ENCODE data around the gene MED28. TPM values are rescaled to one million over a fixed set of nuclear protein-coding genes. Genes with fewer than 3 reads are reported as not detected.

MED28 gene
- total RNA-seq, 4 donors from 2014 or later, result 22.0 to 64.9 (median 28.7) TPM

DNA sequence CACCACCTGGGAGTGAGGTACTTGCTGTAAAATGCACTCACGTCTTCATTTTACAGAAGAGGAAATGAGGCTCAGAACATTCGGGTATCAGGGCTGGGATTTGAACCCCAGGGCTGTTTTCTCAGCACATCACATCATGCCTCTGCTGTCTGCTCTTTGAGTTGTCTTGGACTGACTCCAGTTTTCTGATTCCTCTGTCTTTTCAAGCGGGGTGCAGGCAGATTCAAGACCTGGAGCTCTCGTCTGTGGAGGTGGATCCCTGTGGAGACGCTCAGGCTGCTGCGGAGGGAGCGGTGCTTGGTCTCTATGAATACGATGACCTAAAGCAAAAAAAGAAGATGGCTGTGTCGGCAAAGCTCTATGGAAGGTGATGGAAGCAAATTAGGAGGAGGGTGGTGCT, 31.2 kb upstream of the MED28 start:
- DNase-seq, result no peak
- H3K27me3 ChIP-seq, result no peaks in the 10 kb centered on the region
- H3K36me3 ChIP-seq, result no peaks in the 10 kb centered on the region
- no peaks in the 10 kb centered on the region for H3K4me1 ChIP-seq
- TF ChIP-seq, protein P1, sequence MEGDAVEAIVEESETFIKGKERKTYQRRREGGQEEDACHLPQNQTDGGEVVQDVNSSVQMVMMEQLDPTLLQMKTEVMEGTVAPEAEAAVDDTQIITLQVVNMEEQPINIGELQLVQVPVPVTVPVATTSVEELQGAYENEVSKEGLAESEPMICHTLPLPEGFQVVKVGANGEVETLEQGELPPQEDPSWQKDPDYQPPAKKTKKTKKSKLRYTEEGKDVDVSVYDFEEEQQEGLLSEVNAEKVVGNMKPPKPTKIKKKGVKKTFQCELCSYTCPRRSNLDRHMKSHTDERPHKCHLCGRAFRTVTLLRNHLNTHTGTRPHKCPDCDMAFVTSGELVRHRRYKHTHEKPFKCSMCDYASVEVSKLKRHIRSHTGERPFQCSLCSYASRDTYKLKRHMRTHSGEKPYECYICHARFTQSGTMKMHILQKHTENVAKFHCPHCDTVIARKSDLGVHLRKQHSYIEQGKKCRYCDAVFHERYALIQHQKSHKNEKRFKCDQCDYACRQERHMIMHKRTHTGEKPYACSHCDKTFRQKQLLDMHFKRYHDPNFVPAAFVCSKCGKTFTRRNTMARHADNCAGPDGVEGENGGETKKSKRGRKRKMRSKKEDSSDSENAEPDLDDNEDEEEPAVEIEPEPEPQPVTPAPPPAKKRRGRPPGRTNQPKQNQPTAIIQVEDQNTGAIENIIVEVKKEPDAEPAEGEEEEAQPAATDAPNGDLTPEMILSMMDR (IDR thresholded peaks at IDR 0.05), result no peak
- no peak for TF ChIP-seq POLR2A (IDR thresholded peaks at IDR 0.05)
- H3K4me3 ChIP-seq, result no peak overlapping the region
- intact Hi-C loops (cut with DNase I; ENCODE audit: low total_unique reads), result no loop called here
- H3K9me3 ChIP-seq, result no peaks in the 10 kb centered on the region
- H3K27ac ChIP-seq, result no peak overlapping the region

DNA sequence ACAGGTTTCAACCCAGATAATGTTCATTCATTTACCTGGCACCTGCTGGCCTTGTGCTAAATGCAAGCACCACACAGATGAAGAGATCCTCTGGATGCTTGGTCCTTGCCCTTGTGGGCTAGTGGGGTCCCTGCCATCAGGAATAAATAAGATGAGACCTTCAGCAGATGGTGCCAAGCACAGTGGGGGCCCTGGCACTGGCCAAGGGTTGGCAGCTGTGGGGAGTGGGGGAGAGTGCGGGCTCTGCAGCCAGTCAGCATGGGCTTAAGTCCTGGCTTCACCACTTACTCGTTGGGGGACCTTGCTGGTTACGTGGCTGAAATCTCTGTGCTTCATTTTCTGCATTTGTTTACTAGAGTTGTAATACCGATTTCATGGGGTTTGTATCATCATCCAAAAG, 30.5 kb upstream of the MED28 start:
- intact Hi-C loops (cut with DNase I; ENCODE audit: low total_unique reads), result no loop called here

DNA sequence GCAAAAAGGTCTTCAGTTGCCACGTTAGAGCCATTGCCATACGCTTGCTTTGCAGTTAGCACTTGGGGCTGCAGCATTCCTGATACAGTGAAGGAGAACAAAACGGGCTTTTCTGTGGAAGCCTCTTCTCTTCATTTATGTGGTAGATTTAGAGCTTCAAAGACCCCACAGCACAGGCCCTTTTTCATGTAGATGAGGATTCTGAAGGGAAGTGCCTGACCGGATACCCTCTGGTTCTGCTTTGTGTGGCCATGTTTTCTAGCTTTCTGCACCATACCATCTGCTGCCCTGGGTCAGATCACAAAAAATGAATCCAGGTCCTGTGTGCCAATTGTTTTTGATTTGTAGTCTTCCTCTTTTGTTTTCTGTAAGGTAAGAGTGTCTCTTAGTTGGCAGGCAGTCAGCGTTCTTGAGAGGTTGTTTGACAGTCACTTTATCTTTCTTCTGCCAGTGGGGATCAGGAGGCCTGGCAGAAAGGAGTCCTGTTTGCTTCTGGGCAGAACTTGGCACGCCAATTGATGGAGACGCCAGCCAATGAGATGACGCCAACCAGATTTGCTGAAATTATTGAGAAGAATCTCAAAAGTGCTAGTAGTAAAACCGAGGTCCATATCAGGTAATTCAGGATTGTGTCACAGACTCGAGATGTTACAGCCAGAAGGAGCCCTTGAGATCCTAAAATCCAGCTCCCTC, 29.8 kb upstream of the MED28 start:
- intact Hi-C loops (cut with DNase I; ENCODE audit: low total_unique reads), result no loop called here
- no peaks in the 10 kb centered on the region for H3K27me3 ChIP-seq
- H3K4me3 ChIP-seq, result no peak overlapping the region
- no peaks in the 10 kb centered on the region for H3K9me3 ChIP-seq
- H3K27ac ChIP-seq, result no peak overlapping the region
- H3K4me1 ChIP-seq, result no peaks in the 10 kb centered on the region
- no peaks in the 10 kb centered on the region for H3K36me3 ChIP-seq
- no peak for DNase-seq
- TF ChIP-seq POLR2A (IDR thresholded peaks at IDR 0.05), result no peak
- TF ChIP-seq, protein P1 (IDR thresholded peaks at IDR 0.05), result no peak

More for the DNA sequence above, 30.5 kb upstream of the MED28 start:
- no peaks in the 10 kb centered on the region for H3K4me1 ChIP-seq
- H3K27me3 ChIP-seq, result no peaks in the 10 kb centered on the region
- no peak for TF ChIP-seq POLR2A (IDR thresholded peaks at IDR 0.05)
- TF ChIP-seq, protein P1 (IDR thresholded peaks at IDR 0.05), result no peak
- H3K9me3 ChIP-seq, result no peaks in the 10 kb centered on the region
- no peaks in the 10 kb centered on the region for H3K36me3 ChIP-seq
- H3K4me3 ChIP-seq, result no peak overlapping the region
- DNase-seq, result no peak
- no peak overlapping the region for H3K27ac ChIP-seq

GRCh38 chr4:17587094-17587822, 27.2 kb upstream of the MED28 start:
- H3K27ac ChIP-seq, result no peak overlapping the region
- H3K4me1 ChIP-seq, result no peaks in the 10 kb centered on the region
- H3K36me3 ChIP-seq, result no peaks in the 10 kb centered on the region
- intact Hi-C loops (cut with DNase I; ENCODE audit: low total_unique reads), result no loop called here
- H3K27me3 ChIP-seq, result no peaks in the 10 kb centered on the region
- H3K9me3 ChIP-seq, result no peaks in the 10 kb centered on the region
- TF ChIP-seq, protein P1 (IDR thresholded peaks at IDR 0.05), result no peak
- TF ChIP-seq POLR2A (IDR thresholded peaks at IDR 0.05), result no peak
- no peak for DNase-seq
- no peak overlapping the region for H3K4me3 ChIP-seq

DNA sequence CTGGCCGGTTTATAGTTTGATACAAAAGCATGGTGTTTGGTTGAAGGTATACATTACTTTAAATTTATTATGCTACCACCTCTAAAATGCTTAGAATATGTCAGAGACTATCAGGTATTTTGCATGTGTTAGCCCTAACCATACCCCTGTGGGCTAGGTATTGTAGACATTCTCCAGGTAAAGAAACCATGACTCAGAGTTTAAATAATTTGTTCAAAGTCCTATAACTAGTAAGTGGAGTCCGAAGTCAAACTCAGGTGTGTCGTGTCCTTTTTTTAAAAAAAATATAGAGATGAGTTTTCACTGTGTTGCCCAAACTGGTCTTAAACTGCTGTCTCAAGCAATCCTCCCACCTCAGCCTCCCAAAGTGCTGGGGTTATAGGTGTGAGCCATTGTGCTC, 25.1 kb upstream of the MED28 start:
- no peaks in the 10 kb centered on the region for H3K36me3 ChIP-seq
- TF ChIP-seq, protein P1 (IDR thresholded peaks at IDR 0.05), result no peak
- no peak for TF ChIP-seq POLR2A (IDR thresholded peaks at IDR 0.05)
- intact Hi-C loops (cut with DNase I; ENCODE audit: low total_unique reads), result no loop called here

More for the DNA sequence above, 25.1 kb upstream of the MED28 start:
- Histone ChIP-seq H3K4me1 (no peaks in the 10 kb centered on the region), H3K4me3 (no peak overlapping the region), H3K27ac (no peak overlapping the region), H3K27me3 (no peaks in the 10 kb centered on the region), H3K9me3 (no peaks in the 10 kb centered on the region)
- DNase-seq, result no peak
